KOPT-K1 (cell line): Measurements from ENCODE around the gene KCNK15.

Experiments
- H3K27ac ChIP-seq: fragments of 200-600 bp; sonication (generic); 2 replicates; pipeline ENCODE4 v1.5.1; 2016; ENCODE audit warnings: antibody characterized with exemption, mild to moderate bottlenecking, low read depth, low read length; ENCODE audit not compliant: poor library complexity, severe bottlenecking
- H3K36me3 ChIP-seq: fragments of 200-600 bp; sonication (generic); 2 replicates; pipeline ENCODE4 v1.5.1; 2017; ENCODE audit warnings: antibody characterized with exemption, mild to moderate bottlenecking, low read length, moderate library complexity; ENCODE audit not compliant: insufficient read depth
- H3K9me3 ChIP-seq: fragments of 200-600 bp; sonication (generic); 2 replicates; pipeline ENCODE4 v1.5.1; 2017; ENCODE audit warnings: antibody characterized with exemption, low read length, mild to moderate bottlenecking; ENCODE audit not compliant: insufficient read depth, poor library complexity, severe bottlenecking

The KCNK15 gene

GRCh38 chr20:44723798-44724362 lies 21.8 kb upstream of the KCNK15 start:
- Histone ChIP-seq H3K27ac (no peak overlapping the region), H3K9me3 (no peaks in the 10 kb centered on the region)

GRCh38 chr20:44724423-44725091 lies 21.1 kb upstream of the KCNK15 start:
- H3K36me3 ChIP-seq: no peaks in the 10 kb centered on the region
- H3K27ac ChIP-seq: no peak overlapping the region
- no peaks in the 10 kb centered on the region for H3K9me3 ChIP-seq

More at GRCh38 chr20:44723798-44724362, 21.8 kb upstream of the KCNK15 start:
- no peaks in the 10 kb centered on the region for H3K36me3 ChIP-seq

- no peaks in the 10 kb centered on the region for H3K36me3 ChIP-seq
- no peak overlapping the region for H3K27ac ChIP-seq
- no peaks in the 10 kb centered on the region for H3K9me3 ChIP-seq
Measured at GRCh38 chr20:44725837-44726236, 19.8 kb upstream of the KCNK15 start.

GRCh38 chr20:44727039-44727438 lies 18.6 kb upstream of the KCNK15 start:
- H3K27ac ChIP-seq: no peak overlapping the region
- H3K36me3 ChIP-seq: no peaks in the 10 kb centered on the region
- no peaks in the 10 kb centered on the region for H3K9me3 ChIP-seq

GRCh38 chr20:44727651-44728050 lies 18.0 kb upstream of the KCNK15 start:
- no peaks in the 10 kb centered on the region for H3K36me3 ChIP-seq
- H3K9me3 ChIP-seq: no peaks in the 10 kb centered on the region
- no peak overlapping the region for H3K27ac ChIP-seq

- H3K9me3 ChIP-seq: no peaks in the 10 kb centered on the region
- no peaks in the 10 kb centered on the region for H3K36me3 ChIP-seq
- no peak overlapping the region for H3K27ac ChIP-seq
Measured at GRCh38 chr20:44728801-44729443, 16.7 kb upstream of the KCNK15 start.

- H3K36me3 ChIP-seq: no peaks in the 10 kb centered on the region
- H3K9me3 ChIP-seq: no peaks in the 10 kb centered on the region
- no peak overlapping the region for H3K27ac ChIP-seq
Measured at GRCh38 chr20:44730441-44730840, 15.2 kb upstream of the KCNK15 start.

- Histone ChIP-seq H3K27ac (no peak overlapping the region), H3K9me3 (peaks cover 3% of the 10 kb centered on the region), H3K36me3 (no peaks in the 10 kb centered on the region)
Measured at GRCh38 chr20:44731657-44732056, 14.0 kb upstream of the KCNK15 start.

- H3K9me3 ChIP-seq: peaks cover 10% of the 10 kb centered on the region
- no peaks in the 10 kb centered on the region for H3K36me3 ChIP-seq
- no peak overlapping the region for H3K27ac ChIP-seq
Measured at GRCh38 chr20:44732327-44732726, 13.3 kb upstream of the KCNK15 start.

- H3K27ac ChIP-seq: no peak overlapping the region
- no peaks in the 10 kb centered on the region for H3K36me3 ChIP-seq
- H3K9me3 ChIP-seq: peaks cover 10% of the 10 kb centered on the region
Measured at GRCh38 chr20:44733341-44734069, 12.2 kb upstream of the KCNK15 start.

- no peak overlapping the region for H3K27ac ChIP-seq
- peaks cover 10% of the 10 kb centered on the region for H3K9me3 ChIP-seq
- no peaks in the 10 kb centered on the region for H3K36me3 ChIP-seq
Measured at GRCh38 chr20:44734938-44735337, 10.7 kb upstream of the KCNK15 start.

GRCh38 chr20:44735816-44736169 lies 9.9 kb upstream of the KCNK15 start:
- H3K9me3 ChIP-seq: peaks cover 10% of the 10 kb centered on the region
- no peak overlapping the region for H3K27ac ChIP-seq

GRCh38 chr20:44736170-44737021 lies 9.3 kb upstream of the KCNK15 start:
- H3K27ac ChIP-seq: no peak overlapping the region

More at GRCh38 chr20:44735816-44736169, 9.9 kb upstream of the KCNK15 start:
- H3K36me3 ChIP-seq: no peaks in the 10 kb centered on the region

GRCh38 chr20:44737116-44737515 lies 8.5 kb upstream of the KCNK15 start:
- Histone ChIP-seq H3K27ac (no peak overlapping the region), H3K36me3 (no peaks in the 10 kb centered on the region)

More at GRCh38 chr20:44736170-44737021, 9.3 kb upstream of the KCNK15 start:
- no peaks in the 10 kb centered on the region for H3K36me3 ChIP-seq
- H3K9me3 ChIP-seq: peaks cover 10% of the 10 kb centered on the region

More at GRCh38 chr20:44737116-44737515, 8.5 kb upstream of the KCNK15 start:
- H3K9me3 ChIP-seq: peaks cover 10% of the 10 kb centered on the region
